OCI-LY1 (cell line): ENCODE data around the gene AGPAT3.

ENCODE experiments used
- H2AFZ ChIP-seq: fragments of 200-600 bp; sonication (generic), shearing (Covaris generic); 2 replicates; pipeline ENCODE4 v1.6.0; 2014; ENCODE audit warnings: antibody characterized with exemption, mild to moderate bottlenecking, low read length
- H3F3A ChIP-seq: fragments of 200-600 bp; sonication (generic), shearing (Covaris generic); 2 replicates; pipeline ENCODE4 v1.6.0; 2014; ENCODE audit warnings: mild to moderate bottlenecking, antibody characterized with exemption, low read length, moderate library complexity; ENCODE audit not compliant: insufficient read depth
- H3K27ac ChIP-seq: fragments of 200-600 bp; sonication (generic); 2 replicates; pipeline ENCODE4 v1.5.1; 2014; ENCODE audit warnings: low read length, mixed run types, mild to moderate bottlenecking, low read depth; ENCODE audit not compliant: poor library complexity, severe bottlenecking
- H3K27me3 ChIP-seq: fragments of 200-600 bp; sonication (generic); 2 replicates; pipeline ENCODE4 v1.6.0; 2014; ENCODE audit warnings: antibody characterized with exemption, mild to moderate bottlenecking, low read length, moderate library complexity; ENCODE audit not compliant: insufficient read depth
- H3K36me3 ChIP-seq: fragments of 200-600 bp; sonication (generic); 2 replicates; pipeline ENCODE4 v1.6.1; 2014; ENCODE audit warnings: mild to moderate bottlenecking, antibody characterized with exemption, low read length, moderate library complexity, mixed read lengths; ENCODE audit not compliant: insufficient read depth
- H3K4me1 ChIP-seq: fragments of 200-600 bp; sonication (generic); 2 replicates; pipeline ENCODE4 v1.5.1; 2014; ENCODE audit warnings: mild to moderate bottlenecking, low read length, moderate library complexity; ENCODE audit not compliant: insufficient read depth, severe bottlenecking
- H3K4me2 ChIP-seq: fragments of 200-600 bp; sonication (generic), shearing (Covaris generic); 2 replicates; pipeline ENCODE4 v1.6.1; 2014; ENCODE audit warnings: low read length
- H3K4me3 ChIP-seq: fragments of 200-600 bp; sonication (generic); 2 replicates; pipeline ENCODE4 v1.5.1; 2014; ENCODE audit warnings: low read length, low read depth, mild to moderate bottlenecking, mixed read lengths; ENCODE audit not compliant: poor library complexity, severe bottlenecking
- H3K79me2 ChIP-seq: fragments of 200-600 bp; shearing (Covaris generic); 2 replicates; pipeline ENCODE4 v1.6.1; 2016; ENCODE audit warnings: mixed run types, low read length, mixed read lengths; ENCODE audit not compliant: insufficient read depth
- H3K9ac ChIP-seq: fragments of 200-600 bp; sonication (generic), shearing (Covaris generic); 2 replicates; pipeline ENCODE4 v1.6.1; 2014; ENCODE audit warnings: mild to moderate bottlenecking, low read length, mixed read lengths
- H3K9me2 ChIP-seq: fragments of 200-600 bp; sonication (generic), shearing (Covaris generic); 2 replicates; pipeline ENCODE4 v1.6.1; 2014; ENCODE audit warnings: low read depth, mild to moderate bottlenecking, low read length, mixed read lengths
- H3K9me3 ChIP-seq: fragments of 200-600 bp; shearing (Covaris generic); 2 replicates; pipeline ENCODE4 v1.6.1; 2014; ENCODE audit warnings: low read length, mixed read lengths
- H4K20me1 ChIP-seq: fragments of 200-600 bp; sonication (generic), shearing (Covaris generic); 2 replicates; pipeline ENCODE4 v1.6.0; 2016; ENCODE audit warnings: mild to moderate bottlenecking, low read length; ENCODE audit not compliant: insufficient read depth
- EZH2 ChIP-seq: fragments of 200-600 bp; sonication (generic), shearing (Covaris generic); IDR thresholded peaks from 2 replicates; pipeline ENCODE4 v1.8.0; 2017; ENCODE audit warnings: borderline replicate concordance, mixed run types, mild to moderate bottlenecking, antibody characterized with exemption, low read length, moderate library complexity, mixed read lengths
- TF ChIP-seq, protein P1 (sequence below): fragments of 200-600 bp; sonication (generic), shearing (Covaris generic); IDR thresholded peaks from 2 replicates; pipeline ENCODE4 v1.5.1; 2017; ENCODE audit warnings: mild to moderate bottlenecking, antibody characterized with exemption, low read length, moderate library complexity, mixed read lengths

AGPAT3 gene

GRCh38 chr21:43931489-43931888, 66.5 kb downstream of the AGPAT3 start:
- peaks cover 7% of the 10 kb centered on the region; the same call in 1 of the 2 replicates for H3K36me3 ChIP-seq
- H3F3A ChIP-seq = no peaks in the 10 kb centered on the region
- H3K4me1 ChIP-seq = peaks cover 20% of the 10 kb centered on the region
- no peak overlapping the region for H2AFZ ChIP-seq
- no peaks in the 10 kb centered on the region for H3K9me2 ChIP-seq
- no peak overlapping the region for H3K4me2 ChIP-seq
- H3K9me3 ChIP-seq = no peaks in the 10 kb centered on the region
- no peak overlapping the region for H3K27ac ChIP-seq
- H4K20me1 ChIP-seq = no peaks in the 10 kb centered on the region
- TF ChIP-seq, protein P1, sequence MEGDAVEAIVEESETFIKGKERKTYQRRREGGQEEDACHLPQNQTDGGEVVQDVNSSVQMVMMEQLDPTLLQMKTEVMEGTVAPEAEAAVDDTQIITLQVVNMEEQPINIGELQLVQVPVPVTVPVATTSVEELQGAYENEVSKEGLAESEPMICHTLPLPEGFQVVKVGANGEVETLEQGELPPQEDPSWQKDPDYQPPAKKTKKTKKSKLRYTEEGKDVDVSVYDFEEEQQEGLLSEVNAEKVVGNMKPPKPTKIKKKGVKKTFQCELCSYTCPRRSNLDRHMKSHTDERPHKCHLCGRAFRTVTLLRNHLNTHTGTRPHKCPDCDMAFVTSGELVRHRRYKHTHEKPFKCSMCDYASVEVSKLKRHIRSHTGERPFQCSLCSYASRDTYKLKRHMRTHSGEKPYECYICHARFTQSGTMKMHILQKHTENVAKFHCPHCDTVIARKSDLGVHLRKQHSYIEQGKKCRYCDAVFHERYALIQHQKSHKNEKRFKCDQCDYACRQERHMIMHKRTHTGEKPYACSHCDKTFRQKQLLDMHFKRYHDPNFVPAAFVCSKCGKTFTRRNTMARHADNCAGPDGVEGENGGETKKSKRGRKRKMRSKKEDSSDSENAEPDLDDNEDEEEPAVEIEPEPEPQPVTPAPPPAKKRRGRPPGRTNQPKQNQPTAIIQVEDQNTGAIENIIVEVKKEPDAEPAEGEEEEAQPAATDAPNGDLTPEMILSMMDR = no peak
- no peak for TF ChIP-seq EZH2
- H3K9ac ChIP-seq = no peak overlapping the region
- no peaks in the 10 kb centered on the region for H3K79me2 ChIP-seq
- no peak overlapping the region for H3K4me3 ChIP-seq
- no peaks in the 10 kb centered on the region for H3K27me3 ChIP-seq

DNA sequence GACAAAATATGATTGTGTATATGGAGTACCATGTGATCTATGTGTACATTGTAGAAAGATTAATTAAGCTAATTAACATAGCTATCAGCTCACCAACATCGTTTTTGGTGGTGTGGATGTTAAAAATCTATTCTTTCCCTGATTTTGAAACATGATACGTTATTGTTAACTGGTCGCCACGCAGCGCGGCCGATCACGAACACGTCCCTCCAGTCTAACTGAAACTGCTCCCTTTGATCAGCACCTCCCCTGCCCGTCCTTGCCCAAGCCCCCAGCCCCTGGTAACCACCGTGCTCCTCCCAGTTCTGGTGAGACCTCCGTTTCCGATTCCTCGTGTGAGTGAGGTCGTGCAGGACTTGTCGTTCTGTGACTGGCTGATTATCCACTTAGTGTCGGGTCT, 67.0 kb downstream of the AGPAT3 start:
- H3K4me1 ChIP-seq = peaks cover 20% of the 10 kb centered on the region
- H3F3A ChIP-seq = no peaks in the 10 kb centered on the region
- TF ChIP-seq, protein P1 = no peak
- TF ChIP-seq EZH2 = no peak
- no peaks in the 10 kb centered on the region for H4K20me1 ChIP-seq
- H3K36me3 ChIP-seq = peaks cover 7% of the 10 kb centered on the region; the same call in 1 of the 2 replicates
- H3K27ac ChIP-seq = no peak overlapping the region
- H3K27me3 ChIP-seq = no peaks in the 10 kb centered on the region
- H3K9me2 ChIP-seq = no peaks in the 10 kb centered on the region
- no peaks in the 10 kb centered on the region for H3K79me2 ChIP-seq
- no peak overlapping the region for H3K4me2 ChIP-seq
- no peaks in the 10 kb centered on the region for H3K9me3 ChIP-seq
- no peak overlapping the region for H3K4me3 ChIP-seq
- no peak overlapping the region for H3K9ac ChIP-seq
- H2AFZ ChIP-seq = no peak overlapping the region

DNA sequence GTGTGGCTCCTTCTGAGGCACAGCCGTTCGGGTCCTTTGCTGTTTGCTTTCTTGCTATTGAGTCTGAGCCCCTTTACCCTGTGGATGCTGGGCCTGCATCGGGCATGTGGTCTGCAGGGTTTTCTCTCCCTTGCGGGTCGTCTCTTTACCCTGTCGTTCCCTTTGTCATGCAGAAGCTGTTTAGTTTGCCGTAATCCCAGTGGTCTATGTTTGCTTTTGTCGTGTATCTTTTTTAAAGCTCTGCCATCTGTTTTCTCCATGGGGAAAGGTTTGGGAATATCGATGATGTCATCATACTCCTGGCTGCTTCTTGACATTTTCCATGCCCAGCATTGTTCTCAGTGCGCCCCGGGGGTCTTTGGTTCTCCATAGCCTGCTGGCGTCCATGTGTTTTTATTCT, 68.2 kb downstream of the AGPAT3 start:
- TF ChIP-seq, protein P1 = no peak
- TF ChIP-seq EZH2 = no peak
- Histone ChIP-seq H3K9me2 (no peaks in the 10 kb centered on the region), H3K27ac (no peak overlapping the region), H3K9ac (no peak overlapping the region), H3K4me3 (no peak overlapping the region), H3K36me3 (peaks cover 7% of the 10 kb centered on the region; the same call in 1 of the 2 replicates), H3K27me3 (no peaks in the 10 kb centered on the region), H4K20me1 (no peaks in the 10 kb centered on the region), H3K4me2 (no peak overlapping the region), H3K9me3 (no peaks in the 10 kb centered on the region), H3K79me2 (no peaks in the 10 kb centered on the region), H2AFZ (no peak overlapping the region), H3F3A (no peaks in the 10 kb centered on the region), H3K4me1 (peaks cover 29% of the 10 kb centered on the region)
